Brain microvascular endothelial cell (primary cell): ENCODE results near the gene JUND.

Experiments
- DNase-seq: peaks from one replicate; pipeline ENCODE4 v3.0.0-alpha.2; 2020
- H3K27ac ChIP-seq: fragments of 250-450 bp; sonication (Bioruptor Pico); 2 replicates; pipeline ENCODE4 v1.5.1; 2020; ENCODE audit warnings: mild to moderate bottlenecking, moderate library complexity
- H3K27me3 ChIP-seq: fragments of 250-450 bp; sonication (Bioruptor Pico); replicated peaks from 2 replicates; pipeline ENCODE4 v1.5.1; 2020; ENCODE audit warnings: mild to moderate bottlenecking
- H3K36me3 ChIP-seq: fragments of 250-450 bp; sonication (Bioruptor Pico); replicated peaks from 2 replicates; pipeline ENCODE4 v1.5.1; 2020; ENCODE audit warnings: mild to moderate bottlenecking
- H3K4me3 ChIP-seq: 2 replicates; pipeline ENCODE4 v1.5.1; 2011; ENCODE audit warnings: low read depth, mild to moderate bottlenecking, control low read depth, low read length, moderate library complexity
- CTCF ChIP-seq: IDR thresholded peaks from 2 replicates; pipeline ENCODE4 v1.5.1; 2011; ENCODE audit warnings: low read depth, mild to moderate bottlenecking, moderate library complexity, low read length, control low read depth, inconsistent platforms; ENCODE audit errors: missing control alignments
- in situ Hi-C: cut with HindIII; loops from 2 replicates; pipeline ENCODE4 v1.10.0; 2017; ENCODE audit warnings: low sequenced_read_pairs, low pct_ligation_motif_present

Gene JUND

GRCh38 chr19:18271433-18271841, 10.0 kb downstream of the JUND start:
- in situ Hi-C loops = no loop called here
- Histone ChIP-seq H3K27ac (no peak overlapping the region), H3K36me3 (peaks cover 2% of the 10 kb centered on the region), H3K4me3 (no peak overlapping the region), H3K27me3 (no peaks in the 10 kb centered on the region)
- no peak for DNase-seq
- no peak for TF ChIP-seq CTCF

- in situ Hi-C loops = no loop called here
- no peaks in the 10 kb centered on the region for H3K27me3 ChIP-seq
- no peak for TF ChIP-seq CTCF
- H3K36me3 ChIP-seq = peaks cover 2% of the 10 kb centered on the region
- H3K4me3 ChIP-seq = no peak overlapping the region
- H3K27ac ChIP-seq = no peak overlapping the region
- no peak for DNase-seq
These were observed 11.1 kb downstream of the JUND start for GRCh38 chr19:18270326-18270725.

- H3K4me3 ChIP-seq = no peak overlapping the region
- TF ChIP-seq CTCF = no peak
- peaks cover 2% of the 10 kb centered on the region for H3K36me3 ChIP-seq
- no peak overlapping the region for H3K27ac ChIP-seq
- no peak for DNase-seq
- no peaks in the 10 kb centered on the region for H3K27me3 ChIP-seq
- in situ Hi-C loops = no loop called here
These were observed 12.2 kb downstream of the JUND start for GRCh38 chr19:18269070-18269723.

GRCh38 chr19:18266771-18267686, 14.4 kb downstream of the JUND start:
- Histone ChIP-seq H3K4me3 (no peak overlapping the region), H3K36me3 (peaks cover 2% of the 10 kb centered on the region), H3K27ac (no peak overlapping the region), H3K27me3 (no peaks in the 10 kb centered on the region)
- no peak for DNase-seq
- in situ Hi-C loops = no loop called here
- no peak for TF ChIP-seq CTCF

GRCh38 chr19:18265582-18265981, 15.8 kb downstream of the JUND start:
- in situ Hi-C loops = no loop called here
- H3K27ac ChIP-seq = no peak overlapping the region
- H3K27me3 ChIP-seq = no peaks in the 10 kb centered on the region
- DNase-seq = no peak
- no peak overlapping the region for H3K4me3 ChIP-seq
- no peak for TF ChIP-seq CTCF
- H3K36me3 ChIP-seq = peaks cover 2% of the 10 kb centered on the region
